Measurements from ENCODE around the gene URB2.

DNA sequence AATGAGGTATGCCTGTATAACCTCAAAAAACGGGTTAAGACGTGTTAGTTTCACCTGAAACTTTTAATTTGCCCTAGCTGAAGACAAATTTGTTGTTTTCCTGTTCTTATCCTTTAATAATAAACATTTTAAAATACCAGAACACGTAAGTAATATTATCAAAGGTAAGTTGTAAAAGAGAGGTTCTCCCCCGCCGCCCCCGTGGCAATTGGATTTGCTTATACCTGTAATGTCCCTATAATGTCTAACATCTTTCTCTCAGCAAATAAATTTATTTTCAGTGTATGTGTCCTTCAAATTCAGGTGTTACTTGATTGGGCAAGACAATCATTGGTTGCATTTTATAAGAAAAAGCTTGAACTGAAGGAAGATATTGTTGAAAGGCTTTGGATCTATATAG is 5.9 kb downstream of the URB2 start:
- TF ChIP-seq ZNF274 (IDR thresholded peaks at IDR 0.05; ENCODE audit: low read depth, low read length): no peak
- TF ChIP-seq, protein P1, sequence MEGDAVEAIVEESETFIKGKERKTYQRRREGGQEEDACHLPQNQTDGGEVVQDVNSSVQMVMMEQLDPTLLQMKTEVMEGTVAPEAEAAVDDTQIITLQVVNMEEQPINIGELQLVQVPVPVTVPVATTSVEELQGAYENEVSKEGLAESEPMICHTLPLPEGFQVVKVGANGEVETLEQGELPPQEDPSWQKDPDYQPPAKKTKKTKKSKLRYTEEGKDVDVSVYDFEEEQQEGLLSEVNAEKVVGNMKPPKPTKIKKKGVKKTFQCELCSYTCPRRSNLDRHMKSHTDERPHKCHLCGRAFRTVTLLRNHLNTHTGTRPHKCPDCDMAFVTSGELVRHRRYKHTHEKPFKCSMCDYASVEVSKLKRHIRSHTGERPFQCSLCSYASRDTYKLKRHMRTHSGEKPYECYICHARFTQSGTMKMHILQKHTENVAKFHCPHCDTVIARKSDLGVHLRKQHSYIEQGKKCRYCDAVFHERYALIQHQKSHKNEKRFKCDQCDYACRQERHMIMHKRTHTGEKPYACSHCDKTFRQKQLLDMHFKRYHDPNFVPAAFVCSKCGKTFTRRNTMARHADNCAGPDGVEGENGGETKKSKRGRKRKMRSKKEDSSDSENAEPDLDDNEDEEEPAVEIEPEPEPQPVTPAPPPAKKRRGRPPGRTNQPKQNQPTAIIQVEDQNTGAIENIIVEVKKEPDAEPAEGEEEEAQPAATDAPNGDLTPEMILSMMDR (IDR thresholded peaks at IDR 0.05 in 2 of 3, conservative IDR thresholded peaks at IDR 0.05 in 1 of 3; ENCODE audit: borderline replicate concordance in 1 of 3, insufficient read depth in 1 of 3, low read depth in 2 of 3, low read length in 2 of 3): no peak
- TF ChIP-seq EZH2phosphoT487 (IDR thresholded peaks at IDR 0.05; ENCODE audit: borderline replicate concordance): no peak
- no peak for TF ChIP-seq POLR2A (IDR thresholded peaks at IDR 0.05; ENCODE audit: borderline replicate concordance, extremely low read depth, insufficient read depth, insufficient read length)
- TF ChIP-seq, protein P2, sequence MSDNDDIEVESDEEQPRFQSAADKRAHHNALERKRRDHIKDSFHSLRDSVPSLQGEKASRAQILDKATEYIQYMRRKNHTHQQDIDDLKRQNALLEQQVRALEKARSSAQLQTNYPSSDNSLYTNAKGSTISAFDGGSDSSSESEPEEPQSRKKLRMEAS (IDR thresholded peaks at IDR 0.05): no peak
- TF ChIP-seq, protein P3, sequence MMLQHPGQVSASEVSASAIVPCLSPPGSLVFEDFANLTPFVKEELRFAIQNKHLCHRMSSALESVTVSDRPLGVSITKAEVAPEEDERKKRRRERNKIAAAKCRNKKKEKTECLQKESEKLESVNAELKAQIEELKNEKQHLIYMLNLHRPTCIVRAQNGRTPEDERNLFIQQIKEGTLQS (IDR thresholded peaks at IDR 0.05): no peak
- no peak for TF ChIP-seq POLR2AphosphoS5 (IDR thresholded peaks at IDR 0.05; ENCODE audit: low read depth, low read length)
- no peak for TF ChIP-seq EZH2 (IDR thresholded peaks at IDR 0.05)
- TF ChIP-seq, protein P4, sequence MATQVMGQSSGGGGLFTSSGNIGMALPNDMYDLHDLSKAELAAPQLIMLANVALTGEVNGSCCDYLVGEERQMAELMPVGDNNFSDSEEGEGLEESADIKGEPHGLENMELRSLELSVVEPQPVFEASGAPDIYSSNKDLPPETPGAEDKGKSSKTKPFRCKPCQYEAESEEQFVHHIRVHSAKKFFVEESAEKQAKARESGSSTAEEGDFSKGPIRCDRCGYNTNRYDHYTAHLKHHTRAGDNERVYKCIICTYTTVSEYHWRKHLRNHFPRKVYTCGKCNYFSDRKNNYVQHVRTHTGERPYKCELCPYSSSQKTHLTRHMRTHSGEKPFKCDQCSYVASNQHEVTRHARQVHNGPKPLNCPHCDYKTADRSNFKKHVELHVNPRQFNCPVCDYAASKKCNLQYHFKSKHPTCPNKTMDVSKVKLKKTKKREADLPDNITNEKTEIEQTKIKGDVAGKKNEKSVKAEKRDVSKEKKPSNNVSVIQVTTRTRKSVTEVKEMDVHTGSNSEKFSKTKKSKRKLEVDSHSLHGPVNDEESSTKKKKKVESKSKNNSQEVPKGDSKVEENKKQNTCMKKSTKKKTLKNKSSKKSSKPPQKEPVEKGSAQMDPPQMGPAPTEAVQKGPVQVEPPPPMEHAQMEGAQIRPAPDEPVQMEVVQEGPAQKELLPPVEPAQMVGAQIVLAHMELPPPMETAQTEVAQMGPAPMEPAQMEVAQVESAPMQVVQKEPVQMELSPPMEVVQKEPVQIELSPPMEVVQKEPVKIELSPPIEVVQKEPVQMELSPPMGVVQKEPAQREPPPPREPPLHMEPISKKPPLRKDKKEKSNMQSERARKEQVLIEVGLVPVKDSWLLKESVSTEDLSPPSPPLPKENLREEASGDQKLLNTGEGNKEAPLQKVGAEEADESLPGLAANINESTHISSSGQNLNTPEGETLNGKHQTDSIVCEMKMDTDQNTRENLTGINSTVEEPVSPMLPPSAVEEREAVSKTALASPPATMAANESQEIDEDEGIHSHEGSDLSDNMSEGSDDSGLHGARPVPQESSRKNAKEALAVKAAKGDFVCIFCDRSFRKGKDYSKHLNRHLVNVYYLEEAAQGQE (IDR thresholded peaks at IDR 0.05; ENCODE audit: low read depth): no peak
- TF ChIP-seq CEBPB (IDR thresholded peaks at IDR 0.05; ENCODE audit: low read depth): no peak
- TF ChIP-seq SP1 (IDR thresholded peaks at IDR 0.05; ENCODE audit: low read depth): no peak
- TF ChIP-seq, protein P5, sequence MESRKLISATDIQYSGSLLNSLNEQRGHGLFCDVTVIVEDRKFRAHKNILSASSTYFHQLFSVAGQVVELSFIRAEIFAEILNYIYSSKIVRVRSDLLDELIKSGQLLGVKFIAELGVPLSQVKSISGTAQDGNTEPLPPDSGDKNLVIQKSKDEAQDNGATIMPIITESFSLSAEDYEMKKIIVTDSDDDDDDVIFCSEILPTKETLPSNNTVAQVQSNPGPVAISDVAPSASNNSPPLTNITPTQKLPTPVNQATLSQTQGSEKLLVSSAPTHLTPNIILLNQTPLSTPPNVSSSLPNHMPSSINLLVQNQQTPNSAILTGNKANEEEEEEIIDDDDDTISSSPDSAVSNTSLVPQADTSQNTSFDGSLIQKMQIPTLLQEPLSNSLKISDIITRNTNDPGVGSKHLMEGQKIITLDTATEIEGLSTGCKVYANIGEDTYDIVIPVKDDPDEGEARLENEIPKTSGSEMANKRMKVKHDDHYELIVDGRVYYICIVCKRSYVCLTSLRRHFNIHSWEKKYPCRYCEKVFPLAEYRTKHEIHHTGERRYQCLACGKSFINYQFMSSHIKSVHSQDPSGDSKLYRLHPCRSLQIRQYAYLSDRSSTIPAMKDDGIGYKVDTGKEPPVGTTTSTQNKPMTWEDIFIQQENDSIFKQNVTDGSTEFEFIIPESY (IDR thresholded peaks at IDR 0.05; ENCODE audit: extremely low read depth, insufficient replicate concordance, low read length): no peak
- no peak for TF ChIP-seq FOSL1 (IDR thresholded peaks at IDR 0.05; ENCODE audit: low read depth)
